ENCODE results near the gene JAK2. TPM values are rescaled to one million over a fixed set of nuclear protein-coding genes. Genes with fewer than 3 reads are reported as not detected.

The JAK2 gene
- total and polyA plus RNA-seq, 12 donors: 2.3 to 95.6 (median 32.9) TPM

- H3K27ac ChIP-seq: no peak overlapping the region
- TF ChIP-seq CTCF (IDR thresholded peaks at IDR 0.05): no peak
- peaks cover 0 to 22% (median 6%) of the 10 kb centered on the region in 11 donors for H3K9me3 ChIP-seq
- ATAC-seq (peak in 1 of 8 donors; percentile 68), DNase-seq (no peak)
- no peaks in the 10 kb centered on the region for H3K27me3 ChIP-seq
- H3K36me3 ChIP-seq: no peaks in the 10 kb centered on the region
- H3K4me1 ChIP-seq: peaks cover 0 to 15% (median 4%) of the 10 kb centered on the region in 9 donors
- intact Hi-C loops (cut with DNase I): no loop called here
- H3K4me3 ChIP-seq: no peak overlapping the region
Observed at GRCh38 chr9:4964540-4964939, 20.5 kb upstream of the JAK2 start.

DNA sequence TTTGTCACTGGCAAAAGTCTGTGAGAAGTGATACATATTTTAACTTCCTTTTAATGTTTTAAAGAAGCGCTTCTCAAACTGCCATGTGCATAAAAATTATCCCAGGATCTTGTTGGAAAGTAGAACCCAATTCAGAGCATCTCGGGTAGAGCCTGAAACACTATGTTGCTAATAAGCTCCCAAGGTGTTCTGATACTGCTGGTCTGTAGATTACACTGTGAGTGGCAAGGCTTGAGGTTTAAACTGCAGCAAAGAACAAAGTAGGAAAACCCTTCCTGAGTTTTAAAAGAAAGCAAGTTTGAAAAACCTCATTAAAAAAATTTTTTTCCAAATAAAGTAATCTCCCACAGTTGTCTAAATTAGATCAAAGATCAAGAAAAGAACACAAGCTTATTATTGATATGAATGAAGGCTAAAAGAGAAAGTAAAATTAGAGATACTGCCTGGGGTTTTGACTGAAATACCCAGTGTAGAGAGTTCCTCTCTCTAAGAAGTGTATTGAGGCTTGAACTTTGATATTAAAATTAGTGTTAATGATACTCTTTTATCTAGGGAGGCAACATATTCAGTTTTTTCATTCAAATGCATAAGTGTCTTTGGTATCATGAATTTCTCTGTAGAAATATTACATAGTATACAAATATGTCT lies 19.8 kb upstream of the JAK2 start:
- Histone ChIP-seq H3K27ac (no peak overlapping the region), H3K4me1 (peaks cover 0 to 15% (median 4%) of the 10 kb centered on the region in 9 donors), H3K36me3 (no peaks in the 10 kb centered on the region), H3K4me3 (no peak overlapping the region), H3K27me3 (no peaks in the 10 kb centered on the region), H3K9me3 (peaks cover 0 to 22% (median 6%) of the 10 kb centered on the region in 11 donors)
- TF ChIP-seq CTCF (IDR thresholded peaks at IDR 0.05): no peak
- DNase-seq (no peak), ATAC-seq (no peak)
- WGBS, 2 donors: 67 to 76% methylated on average over 2 of the region's 2 CpGs
- intact Hi-C loops (cut with DNase I): no loop called here

- no peaks in the 10 kb centered on the region for H3K27me3 ChIP-seq
- H3K9me3 ChIP-seq: peaks cover 0 to 21% (median 6%) of the 10 kb centered on the region in 11 donors
- ATAC-seq (peak in 4 of 8 donors; percentile 31 to 79 (median 62)), DNase-seq (no peak)
- WGBS, 2 donors: 57 to 67% methylated on average over 3 of the region's 3 CpGs
- H3K27ac ChIP-seq: no peak overlapping the region
- peaks cover 0 to 20% (median 4%) of the 10 kb centered on the region in 9 donors for H3K4me1 ChIP-seq
- no peak overlapping the region for H3K4me3 ChIP-seq
- no peaks in the 10 kb centered on the region for H3K36me3 ChIP-seq
- intact Hi-C loops (cut with DNase I): no loop called here
- TF ChIP-seq CTCF (IDR thresholded peaks at IDR 0.05): no peak
Observed at GRCh38 chr9:4967523-4967922, 17.5 kb upstream of the JAK2 start.

DNA sequence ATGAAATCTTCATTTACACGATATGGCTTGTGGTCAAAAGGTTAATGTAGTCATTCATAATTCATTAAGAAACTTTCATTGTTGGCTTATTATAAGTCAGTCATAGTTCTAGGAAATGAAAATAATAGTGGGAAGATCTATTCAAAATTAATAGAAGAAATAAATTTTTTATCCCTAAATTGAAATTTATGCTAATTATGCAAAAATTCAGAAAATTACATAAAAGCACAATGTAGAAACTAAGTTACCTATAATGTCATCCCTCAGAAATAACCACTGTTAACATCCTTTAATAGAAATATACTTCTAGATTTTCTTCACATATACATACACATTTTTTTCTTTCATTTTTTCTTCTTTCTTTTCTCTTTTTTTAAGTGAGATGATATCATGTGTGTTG lies 15.9 kb upstream of the JAK2 start:
- 89 to 93% methylated on average over 1 of the region's 1 CpG for WGBS, 2 donors
- no peak for DNase-seq
- H3K4me3 ChIP-seq: no peak overlapping the region
- no peaks in the 10 kb centered on the region for H3K27me3 ChIP-seq
- peaks cover 0 to 5% (median 0%) of the 10 kb centered on the region in 11 donors for H3K9me3 ChIP-seq
- TF ChIP-seq CTCF (IDR thresholded peaks at IDR 0.05): no peak
- H3K36me3 ChIP-seq: no peaks in the 10 kb centered on the region
- H3K4me1 ChIP-seq: peaks cover 0 to 20% (median 4%) of the 10 kb centered on the region in 9 donors
- no peak overlapping the region for H3K27ac ChIP-seq
- intact Hi-C loops (cut with DNase I): no loop called here
- no peak for ATAC-seq

Measured in heart right ventricle (tissue), 16 donors.